ENCODE data around the gene AZIN2. TPM values are rescaled to one million over a fixed set of nuclear protein-coding genes. Genes with fewer than 3 reads are reported as not detected.
A peak's percentile ranks its signal among the peaks of the same experiment; 100 is the strongest.

AZIN2 gene
- total RNA-seq (2021) (7.3 and 11.6 TPM in 2 replicates), Bru-seq, nascent RNA (percentile 46 among the genes with signal in this experiment), BruChase-seq, experiment 1, labeled RNA remaining after a 2-hour chase (percentile 48 among the genes with signal in this experiment), BruChase-seq, experiment 2, labeled RNA remaining after a 6-hour chase (percentile 36 among the genes with signal in this experiment)
- long read RNA-seq, partial matches to known transcripts: 0 of 5 reads
- long read RNA-seq, other reads (novel, unspliced or antisense): 4 of 5 reads

DNA sequence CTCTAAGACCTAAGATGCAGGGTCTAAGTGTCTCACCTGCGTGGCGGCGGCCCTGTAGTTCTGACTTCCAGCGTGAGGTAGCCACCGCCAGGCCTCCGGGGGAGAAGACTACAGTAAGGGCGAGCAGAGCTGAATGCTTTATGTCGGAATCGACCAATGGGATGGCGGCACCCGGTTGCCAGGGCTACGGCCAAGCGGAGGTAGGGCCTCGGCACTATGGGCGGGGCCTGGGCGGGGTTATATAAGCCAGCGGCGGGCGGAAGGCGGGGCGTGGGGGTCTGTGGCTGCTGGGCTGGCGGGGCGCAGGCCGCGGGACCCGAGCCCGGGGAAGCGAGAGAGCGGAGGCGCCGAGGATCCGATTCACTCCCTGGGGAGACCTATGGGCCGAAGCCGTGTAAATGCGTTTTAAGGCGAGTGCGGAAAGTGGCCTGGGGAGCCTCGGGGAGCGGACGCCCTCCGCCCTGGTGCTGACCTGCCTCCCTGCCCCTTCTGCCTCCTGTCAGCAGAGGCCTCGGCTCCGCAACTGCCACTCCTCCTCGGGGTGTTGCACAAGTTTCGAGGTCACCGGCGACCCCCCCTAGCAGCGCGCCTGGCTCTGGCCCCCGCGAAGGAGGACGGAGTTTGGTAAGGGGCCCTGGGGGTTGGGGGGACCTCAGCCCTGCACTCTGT is at the start of gene AZIN2:
TSS of gene AZIN2 (plus strand) at position 269 of the 669 bp plus-strand sequence. CDS start 1,097 bp downstream, outside the sequence.
- Histone ChIP-seq H3K27me3 (ENCODE audit: insufficient read depth, low read depth) (no peaks in the 10 kb centered on the region), H3K9me2 (ENCODE audit: insufficient read depth) (no peaks in the 10 kb centered on the region), H3K4me2 (peak within 1 kb of the TSS; percentile 80), H3K4me1 (replicated peaks; ENCODE audit: insufficient read depth) (peaks cover 9% of the 10 kb centered on the region), H3K27ac (no peak within 1 kb of the TSS), H3K36me3 (ENCODE audit: low read depth) (no peaks in the 10 kb centered on the region), H3F3A (ENCODE audit: insufficient read depth, low read depth) (no peaks in the 10 kb centered on the region), H2AFZ (peak within 1 kb of the TSS; percentile 85), H3K4me3 (peak within 1 kb of the TSS; percentile 66), H4K20me1 (ENCODE audit: insufficient read depth) (no peaks in the 10 kb centered on the region), H3K9me3 (ENCODE audit: insufficient read depth, low read depth) (no peaks in the 10 kb centered on the region), H3K79me2 (ENCODE audit: low read depth) (no peaks in the 10 kb centered on the region)
- BruUV-seq (replicated peaks): TSS peak; percentile 50
- no peak for TF ChIP-seq EZH2 (IDR thresholded peaks at IDR 0.05; ENCODE audit: low read depth)
- TF ChIP-seq, protein P1, sequence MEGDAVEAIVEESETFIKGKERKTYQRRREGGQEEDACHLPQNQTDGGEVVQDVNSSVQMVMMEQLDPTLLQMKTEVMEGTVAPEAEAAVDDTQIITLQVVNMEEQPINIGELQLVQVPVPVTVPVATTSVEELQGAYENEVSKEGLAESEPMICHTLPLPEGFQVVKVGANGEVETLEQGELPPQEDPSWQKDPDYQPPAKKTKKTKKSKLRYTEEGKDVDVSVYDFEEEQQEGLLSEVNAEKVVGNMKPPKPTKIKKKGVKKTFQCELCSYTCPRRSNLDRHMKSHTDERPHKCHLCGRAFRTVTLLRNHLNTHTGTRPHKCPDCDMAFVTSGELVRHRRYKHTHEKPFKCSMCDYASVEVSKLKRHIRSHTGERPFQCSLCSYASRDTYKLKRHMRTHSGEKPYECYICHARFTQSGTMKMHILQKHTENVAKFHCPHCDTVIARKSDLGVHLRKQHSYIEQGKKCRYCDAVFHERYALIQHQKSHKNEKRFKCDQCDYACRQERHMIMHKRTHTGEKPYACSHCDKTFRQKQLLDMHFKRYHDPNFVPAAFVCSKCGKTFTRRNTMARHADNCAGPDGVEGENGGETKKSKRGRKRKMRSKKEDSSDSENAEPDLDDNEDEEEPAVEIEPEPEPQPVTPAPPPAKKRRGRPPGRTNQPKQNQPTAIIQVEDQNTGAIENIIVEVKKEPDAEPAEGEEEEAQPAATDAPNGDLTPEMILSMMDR (conservative IDR thresholded peaks at IDR 0.05): no peak
- peak; percentile 83 to 93 for DNase-seq
- ChIA-PET CTCF (interaction anchor here (1.0 kb wide), 2 partner anchors 18 to 368 kb away, joined by 3 to 4 read pairs; no protein-coding TSS in a partner anchor), POLR2A (ENCODE audit: unreplicated experiment) (interaction anchor here (0.6 to 0.7 kb wide), 2 partner anchors 203 to 351 kb away, joined by 3 to 7 read pairs; no protein-coding TSS in a partner anchor)
- intact Hi-C loops (cut with micrococcal nuclease; ENCODE audit: unreplicated experiment): loop anchor here (5.0 to 10.0 kb wide), 2 partner anchors 149 to 366 kb away; no protein-coding TSS in a partner anchor

DNA sequence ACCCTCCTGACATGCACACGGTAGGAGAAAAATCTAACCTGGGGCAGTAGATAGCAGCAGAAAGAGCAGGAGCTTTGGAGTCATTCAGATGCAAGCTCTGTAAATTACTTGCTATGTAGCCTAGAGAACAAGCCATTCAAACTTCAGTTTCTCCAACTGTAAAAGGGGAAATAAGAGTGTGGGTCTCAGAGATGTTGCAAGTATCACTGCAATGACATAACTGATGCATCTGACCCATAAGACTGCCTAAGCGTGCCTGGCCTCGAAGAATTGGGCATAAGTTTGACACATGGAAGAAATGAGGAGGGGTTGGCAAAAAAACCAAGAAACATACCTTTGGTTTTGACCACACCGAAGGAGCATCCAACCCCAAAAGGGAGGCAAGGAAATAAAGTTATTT is 49.4 kb upstream of the AZIN2 start:
- Histone ChIP-seq H2AFZ (no peak overlapping the region), H4K20me1 (ENCODE audit: insufficient read depth) (peaks cover 70% of the 10 kb centered on the region), H3K27me3 (ENCODE audit: insufficient read depth, low read depth) (no peaks in the 10 kb centered on the region), H3K79me2 (ENCODE audit: low read depth) (peaks cover 100% of the 10 kb centered on the region), H3K9me3 (ENCODE audit: insufficient read depth, low read depth) (no peaks in the 10 kb centered on the region), H3K9me2 (ENCODE audit: insufficient read depth) (no peaks in the 10 kb centered on the region), H3F3A (ENCODE audit: insufficient read depth, low read depth) (peaks cover 16% of the 10 kb centered on the region; the same call in 1 of the 2 replicates), H3K4me3 (no peak overlapping the region), H3K4me1 (replicated peaks; ENCODE audit: insufficient read depth) (peaks cover 13% of the 10 kb centered on the region), H3K27ac (no peak overlapping the region), H3K36me3 (ENCODE audit: low read depth) (peaks cover 26% of the 10 kb centered on the region), H3K4me2 (no peak overlapping the region)
- ChIA-PET CTCF (no interaction called here), POLR2A (ENCODE audit: unreplicated experiment) (no interaction called here)
- no TSS peak for BruUV-seq (replicated peaks)
- intact Hi-C loops (cut with micrococcal nuclease; ENCODE audit: unreplicated experiment): no loop called here
- no peak for DNase-seq
- TF ChIP-seq EZH2 (IDR thresholded peaks at IDR 0.05; ENCODE audit: low read depth): no peak
- TF ChIP-seq, protein P1 (conservative IDR thresholded peaks at IDR 0.05): no peak

DNA sequence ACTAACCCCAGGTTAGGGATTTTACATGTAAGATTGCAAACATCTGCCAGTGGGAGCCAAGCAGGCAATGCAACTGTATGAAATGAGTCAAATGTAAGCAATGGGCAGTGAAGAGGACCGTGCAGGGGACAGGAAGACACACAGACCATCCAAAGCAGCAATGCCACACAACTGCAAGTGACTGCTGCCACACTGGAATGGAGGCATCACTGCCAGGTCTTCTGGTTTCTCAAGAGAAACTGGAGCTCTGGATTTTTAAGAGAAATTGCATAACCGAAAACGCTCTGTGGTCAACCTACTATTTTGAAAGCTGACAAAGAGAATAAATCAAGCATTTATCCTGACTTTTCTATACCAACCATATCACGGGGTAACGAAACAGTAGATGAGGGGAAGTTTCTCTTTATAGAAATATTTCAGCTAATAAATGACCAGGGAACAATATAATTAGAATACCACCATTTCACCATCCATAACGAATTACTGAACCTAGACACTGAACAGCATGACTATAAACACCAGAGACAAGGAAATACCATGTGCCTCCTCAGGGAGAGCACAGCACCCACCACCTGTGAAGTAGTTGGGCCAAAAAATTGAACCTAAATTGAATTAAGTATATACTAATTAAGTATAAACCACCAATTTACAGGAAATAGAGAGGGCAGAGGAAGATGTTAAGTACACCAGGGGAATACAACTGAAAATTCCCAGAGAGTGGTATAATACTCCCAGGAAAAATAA is 48.7 kb upstream of the AZIN2 start:
- Histone ChIP-seq H3K9me2 (ENCODE audit: insufficient read depth) (no peaks in the 10 kb centered on the region), H3F3A (ENCODE audit: insufficient read depth, low read depth) (peaks cover 12% of the 10 kb centered on the region; the same call in 1 of the 2 replicates), H3K79me2 (ENCODE audit: low read depth) (peaks cover 93% of the 10 kb centered on the region), H3K27me3 (ENCODE audit: insufficient read depth, low read depth) (no peaks in the 10 kb centered on the region), H3K9me3 (ENCODE audit: insufficient read depth, low read depth) (no peaks in the 10 kb centered on the region), H3K4me3 (no peak overlapping the region), H3K4me2 (no peak overlapping the region), H2AFZ (no peak overlapping the region), H3K27ac (no peak overlapping the region), H4K20me1 (ENCODE audit: insufficient read depth) (peaks cover 63% of the 10 kb centered on the region), H3K36me3 (ENCODE audit: low read depth) (peaks cover 26% of the 10 kb centered on the region), H3K4me1 (replicated peaks; ENCODE audit: insufficient read depth) (peaks cover 13% of the 10 kb centered on the region)
- intact Hi-C loops (cut with micrococcal nuclease; ENCODE audit: unreplicated experiment): no loop called here
- ChIA-PET CTCF (no interaction called here), POLR2A (ENCODE audit: unreplicated experiment) (interaction anchor here (0.7 kb wide), 1 partner anchor 10 kb away, joined by 6 read pairs; no protein-coding TSS in a partner anchor)
- TF ChIP-seq, protein P1 (conservative IDR thresholded peaks at IDR 0.05): no peak
- no peak for TF ChIP-seq EZH2 (IDR thresholded peaks at IDR 0.05; ENCODE audit: low read depth)
- no peak for DNase-seq
- BruUV-seq (replicated peaks): no TSS peak

Measured in PC-9 (cell line).